GM12891 (cell line): ENCODE measurements around the gene RALGAPA2.

ENCODE experiments used
- POLR2A ChIP-seq: IDR thresholded peaks from 2 replicates; pipeline ENCODE4 v1.6.1; 2011; ENCODE audit warnings: low read depth, low read length, control low read depth
- POLR2AphosphoS5 ChIP-seq: IDR thresholded peaks from 2 replicates; pipeline ENCODE4 v1.6.1; 2011; ENCODE audit warnings: low read depth, low read length, control low read depth

DNA sequence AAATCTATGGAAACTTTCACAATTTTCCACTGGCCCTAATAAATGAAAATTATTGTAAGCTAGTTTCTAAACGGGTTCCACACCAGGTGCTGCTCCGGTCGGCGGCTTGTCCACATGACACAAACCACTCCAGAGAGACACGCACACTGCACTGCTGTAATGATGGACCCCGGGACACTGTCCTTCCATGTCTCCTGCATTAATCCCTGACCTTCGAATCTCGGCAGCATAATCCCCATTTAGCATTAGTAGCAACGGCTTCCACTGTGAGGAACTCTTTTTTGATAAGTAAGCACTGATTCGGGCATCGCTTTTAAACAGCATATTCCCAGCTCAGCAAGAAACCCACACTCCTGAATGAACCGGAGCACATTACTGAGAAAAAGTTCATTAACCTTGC, 301.0 kb downstream of the RALGAPA2 start:
- TF ChIP-seq POLR2A, result no peak
- no peak for TF ChIP-seq POLR2AphosphoS5
